Measurements from ENCODE around the gene APEH. TPM values are rescaled to one million over a fixed set of nuclear protein-coding genes. Genes with fewer than 3 reads are reported as not detected.

The APEH gene
- total and polyA plus RNA-seq, 2 of the 13 experiments (the other 11 are each of a cell fraction or from before 2014, with no cell fraction given) = 116 to 130 TPM

- TF ChIP-seq DBP (CRISPR knock-in tag; IDR thresholded peaks at IDR 0.05; ENCODE audit: not compliant biosample characterization) (no peak), THAP11 (CRISPR knock-in tag; IDR thresholded peaks at IDR 0.05) (0 out of 2 replicates have a peak, but pooled peaks have one; percentile 38), PITX1 (CRISPR knock-in tag; IDR thresholded peaks at IDR 0.05) (peak; percentile 42; the same call in 1 of the 2 replicates), ZNF101 (CRISPR knock-in tag; IDR thresholded peaks at IDR 0.05; ENCODE audit: borderline replicate concordance, low read depth) (no peak), ARID5B (CRISPR knock-in tag; IDR thresholded peaks at IDR 0.05) (peak; percentile 28; the same call in 1 of the 2 replicates), MZF1 (CRISPR knock-in tag; IDR thresholded peaks at IDR 0.05; ENCODE audit: borderline replicate concordance) (no peak), POLR2G (IDR thresholded peaks at IDR 0.05; ENCODE audit: low read depth, low read length) (no peak; the same call in 1 of the 2 replicates), TMF1 (CRISPR knock-in tag; IDR thresholded peaks at IDR 0.05; ENCODE audit: low read depth) (no peak), RBM39 (IDR thresholded peaks at IDR 0.05; ENCODE audit: low read depth, low read length, poor library complexity, severe bottlenecking) (no peak), IRF2 (CRISPR knock-in tag; IDR thresholded peaks at IDR 0.05) (peak; percentile 47; the same call in 1 of the 2 replicates), MTF1 (CRISPR knock-in tag; IDR thresholded peaks at IDR 0.05) (no peak), MIER2 (CRISPR knock-in tag; IDR thresholded peaks at IDR 0.05) (0 out of 2 replicates have a peak, but pooled peaks have one; percentile 25)
- TF ChIP-seq, protein P1, sequence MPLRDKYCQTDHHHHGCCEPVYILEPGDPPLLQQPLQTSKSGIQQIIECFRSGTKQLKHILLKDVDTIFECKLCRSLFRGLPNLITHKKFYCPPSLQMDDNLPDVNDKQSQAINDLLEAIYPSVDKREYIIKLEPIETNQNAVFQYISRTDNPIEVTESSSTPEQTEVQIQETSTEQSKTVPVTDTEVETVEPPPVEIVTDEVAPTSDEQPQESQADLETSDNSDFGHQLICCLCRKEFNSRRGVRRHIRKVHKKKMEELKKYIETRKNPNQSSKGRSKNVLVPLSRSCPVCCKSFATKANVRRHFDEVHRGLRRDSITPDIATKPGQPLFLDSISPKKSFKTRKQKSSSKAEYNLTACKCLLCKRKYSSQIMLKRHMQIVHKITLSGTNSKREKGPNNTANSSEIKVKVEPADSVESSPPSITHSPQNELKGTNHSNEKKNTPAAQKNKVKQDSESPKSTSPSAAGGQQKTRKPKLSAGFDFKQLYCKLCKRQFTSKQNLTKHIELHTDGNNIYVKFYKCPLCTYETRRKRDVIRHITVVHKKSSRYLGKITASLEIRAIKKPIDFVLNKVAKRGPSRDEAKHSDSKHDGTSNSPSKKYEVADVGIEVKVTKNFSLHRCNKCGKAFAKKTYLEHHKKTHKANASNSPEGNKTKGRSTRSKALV (CRISPR knock-in tag; IDR thresholded peaks at IDR 0.05) = 0 out of 2 replicates have a peak, but pooled peaks have one; percentile 52
- TF ChIP-seq, protein P2, sequence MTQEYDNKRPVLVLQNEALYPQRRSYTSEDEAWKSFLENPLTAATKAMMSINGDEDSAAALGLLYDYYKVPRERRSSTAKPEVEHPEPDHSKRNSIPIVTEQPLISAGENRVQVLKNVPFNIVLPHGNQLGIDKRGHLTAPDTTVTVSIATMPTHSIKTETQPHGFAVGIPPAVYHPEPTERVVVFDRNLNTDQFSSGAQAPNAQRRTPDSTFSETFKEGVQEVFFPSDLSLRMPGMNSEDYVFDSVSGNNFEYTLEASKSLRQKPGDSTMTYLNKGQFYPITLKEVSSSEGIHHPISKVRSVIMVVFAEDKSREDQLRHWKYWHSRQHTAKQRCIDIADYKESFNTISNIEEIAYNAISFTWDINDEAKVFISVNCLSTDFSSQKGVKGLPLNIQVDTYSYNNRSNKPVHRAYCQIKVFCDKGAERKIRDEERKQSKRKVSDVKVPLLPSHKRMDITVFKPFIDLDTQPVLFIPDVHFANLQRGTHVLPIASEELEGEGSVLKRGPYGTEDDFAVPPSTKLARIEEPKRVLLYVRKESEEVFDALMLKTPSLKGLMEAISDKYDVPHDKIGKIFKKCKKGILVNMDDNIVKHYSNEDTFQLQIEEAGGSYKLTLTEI (CRISPR knock-in tag; conservative IDR thresholded peaks at IDR 0.05) = no peak
These were observed 2.6 kb upstream of the APEH start (continued) for GRCh38 chr3:49671291-49672288.
